Lower leg skin (tissue), 3 donors: ENCODE data around the gene PTN.

Source experiments
- POLR2A ChIP-seq, 2 donors: fragments of 450-650 bp; IDR thresholded peaks; one replicate each; pipeline ENCODE4 v1.6.1; 2016 to 2017; ENCODE audit warnings: antibody characterized with exemption in 2 of 2, mild to moderate bottlenecking in 1 of 2, moderate library complexity in 1 of 2
- TF ChIP-seq, protein P1 (sequence below), 3 donors: fragments of 450-650 bp; IDR thresholded peaks; one replicate each; pipeline ENCODE4 v1.5.1; 2016; ENCODE audit warnings: antibody characterized with exemption in 3 of 3, mild to moderate bottlenecking in 3 of 3, moderate library complexity in 2 of 3

DNA sequence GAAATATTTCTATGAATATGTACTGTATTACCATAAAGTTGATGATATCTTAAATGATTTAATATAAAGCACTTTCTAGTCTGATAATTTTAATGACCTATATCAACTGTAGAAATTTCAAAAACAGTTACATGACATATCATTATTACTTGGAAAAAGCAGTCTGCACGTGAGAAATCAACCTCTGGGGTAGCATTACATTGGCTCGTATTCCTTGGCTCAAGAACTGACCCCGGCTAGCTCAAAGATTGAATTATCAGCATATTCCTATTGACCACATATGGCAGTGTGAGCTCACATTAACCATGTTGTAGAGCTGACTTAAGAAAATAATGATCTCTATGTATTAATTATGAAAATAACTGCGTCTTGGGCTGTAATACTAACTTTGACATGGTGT, 139.3 kb downstream of the PTN start:
- TF ChIP-seq POLR2A (IDR thresholded peaks at IDR 0.05) = no peak
- TF ChIP-seq, protein P1, sequence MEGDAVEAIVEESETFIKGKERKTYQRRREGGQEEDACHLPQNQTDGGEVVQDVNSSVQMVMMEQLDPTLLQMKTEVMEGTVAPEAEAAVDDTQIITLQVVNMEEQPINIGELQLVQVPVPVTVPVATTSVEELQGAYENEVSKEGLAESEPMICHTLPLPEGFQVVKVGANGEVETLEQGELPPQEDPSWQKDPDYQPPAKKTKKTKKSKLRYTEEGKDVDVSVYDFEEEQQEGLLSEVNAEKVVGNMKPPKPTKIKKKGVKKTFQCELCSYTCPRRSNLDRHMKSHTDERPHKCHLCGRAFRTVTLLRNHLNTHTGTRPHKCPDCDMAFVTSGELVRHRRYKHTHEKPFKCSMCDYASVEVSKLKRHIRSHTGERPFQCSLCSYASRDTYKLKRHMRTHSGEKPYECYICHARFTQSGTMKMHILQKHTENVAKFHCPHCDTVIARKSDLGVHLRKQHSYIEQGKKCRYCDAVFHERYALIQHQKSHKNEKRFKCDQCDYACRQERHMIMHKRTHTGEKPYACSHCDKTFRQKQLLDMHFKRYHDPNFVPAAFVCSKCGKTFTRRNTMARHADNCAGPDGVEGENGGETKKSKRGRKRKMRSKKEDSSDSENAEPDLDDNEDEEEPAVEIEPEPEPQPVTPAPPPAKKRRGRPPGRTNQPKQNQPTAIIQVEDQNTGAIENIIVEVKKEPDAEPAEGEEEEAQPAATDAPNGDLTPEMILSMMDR (IDR thresholded peaks at IDR 0.05) = no peak
